GM18505 (cell line): ENCODE results near the gene ANKRD44.

Experiments
- ATAC-seq: cut with Tn5 transposase; IDR thresholded peaks from one replicate; pipeline ENCODE4 v1.9.1; 2021; ENCODE audit not compliant: unreplicated experiment
- POLR2A ChIP-seq: IDR thresholded peaks from 4 replicates; pipeline ENCODE4 v1.6.1; 2011; ENCODE audit warnings: borderline replicate concordance; ENCODE audit not compliant: insufficient read depth, insufficient read length; ENCODE audit errors: extremely low read depth

The ANKRD44 gene

GRCh38 chr2:197254776-197255530 lies 55.6 kb downstream of the ANKRD44 start:
- no peak for TF ChIP-seq POLR2A
- ATAC-seq, result peak; percentile 29

- no peak for ATAC-seq
- no peak for TF ChIP-seq POLR2A
Measured at GRCh38 chr2:197251576-197251975, 59.0 kb downstream of the ANKRD44 start.

- no peak for ATAC-seq
- TF ChIP-seq POLR2A, result no peak
Measured at GRCh38 chr2:197251163-197251562, 59.4 kb downstream of the ANKRD44 start.

- TF ChIP-seq POLR2A, result no peak
- ATAC-seq, result no peak
Measured at GRCh38 chr2:197250084-197250397, 60.5 kb downstream of the ANKRD44 start.

GRCh38 chr2:197249381-197250083 lies 61.0 kb downstream of the ANKRD44 start:
- ATAC-seq, result no peak
- no peak for TF ChIP-seq POLR2A

DNA sequence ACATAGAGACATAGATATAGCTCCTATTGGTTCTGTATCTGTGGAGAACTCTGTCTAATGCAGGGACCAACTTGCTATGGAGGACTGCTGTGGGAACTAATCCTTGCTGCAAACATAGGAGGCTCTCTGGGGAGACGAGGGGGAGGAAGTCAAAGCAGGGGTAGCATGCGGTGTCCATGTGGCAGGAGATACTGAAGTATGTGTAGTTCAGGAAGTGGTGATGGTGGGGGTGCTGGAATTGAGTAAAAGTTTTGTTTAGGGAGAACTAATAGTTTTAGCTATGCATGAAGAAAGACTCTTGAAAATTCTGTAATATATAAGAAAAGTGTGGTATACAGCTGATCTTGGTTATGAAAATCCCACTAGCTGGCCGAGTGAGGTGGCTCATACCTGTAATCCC lies 62.0 kb downstream of the ANKRD44 start:
- no peak for ATAC-seq

GRCh38 chr2:197248001-197248401 lies 62.6 kb downstream of the ANKRD44 start:
- no peak for ATAC-seq

More for the DNA sequence above, 62.0 kb downstream of the ANKRD44 start:
- TF ChIP-seq POLR2A, result no peak

GRCh38 chr2:197247083-197247482 lies 63.5 kb downstream of the ANKRD44 start:
- ATAC-seq, result no peak
- TF ChIP-seq POLR2A, result no peak

More at GRCh38 chr2:197248001-197248401, 62.6 kb downstream of the ANKRD44 start:
- no peak for TF ChIP-seq POLR2A

GRCh38 chr2:197245829-197246804 lies 64.5 kb downstream of the ANKRD44 start:
- no peak for TF ChIP-seq POLR2A
- no peak for ATAC-seq

DNA sequence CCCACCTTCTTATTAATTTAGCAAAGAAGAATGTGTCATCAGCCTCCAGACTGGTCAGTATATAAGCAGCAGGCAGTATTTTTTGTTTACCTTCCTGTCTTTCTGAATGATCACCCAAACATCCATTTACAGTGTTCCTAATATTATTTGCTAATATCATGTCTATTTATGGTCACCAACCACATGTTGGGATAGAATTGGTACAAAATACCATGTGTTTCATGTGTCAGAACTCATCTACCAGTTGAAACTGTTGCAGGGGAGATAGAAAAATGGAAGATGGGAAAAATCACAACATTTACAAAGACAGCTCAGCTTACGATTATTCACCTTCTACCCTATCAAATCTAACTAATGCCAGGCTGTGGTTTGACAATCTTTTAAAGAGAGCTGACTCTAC lies 66.2 kb downstream of the ANKRD44 start:
- no peak for TF ChIP-seq POLR2A
- no peak for ATAC-seq

- no peak for ATAC-seq
- TF ChIP-seq POLR2A, result no peak
Measured at GRCh38 chr2:197242719-197243118, 67.9 kb downstream of the ANKRD44 start.

- TF ChIP-seq POLR2A, result no peak
- no peak for ATAC-seq
Measured at GRCh38 chr2:197241596-197241995, 69.0 kb downstream of the ANKRD44 start.

DNA sequence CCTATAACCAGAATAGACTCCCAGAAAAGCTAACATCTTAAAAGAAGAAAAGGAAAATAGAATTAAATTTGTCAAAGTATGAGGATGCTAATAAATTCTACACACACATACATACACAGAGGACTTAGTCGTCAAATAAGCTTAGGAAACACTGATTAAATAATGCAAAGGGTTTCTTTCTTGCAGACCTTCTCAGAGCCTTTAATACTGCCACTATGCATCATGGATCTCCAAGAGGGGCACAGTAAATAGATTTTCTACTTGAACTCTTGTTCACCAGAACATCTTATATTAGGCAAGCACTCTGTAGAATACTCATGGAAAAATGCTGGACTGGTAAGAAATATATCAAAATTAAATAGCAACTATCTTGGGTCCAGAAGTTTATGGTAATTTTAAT lies 69.4 kb downstream of the ANKRD44 start:
- no peak for ATAC-seq
- TF ChIP-seq POLR2A, result no peak
